IPS DF 4.7 (cell line): Measurements from ENCODE around the gene CECR2.

ENCODE experiments used
- DNase-seq: peaks from one replicate; pipeline ENCODE4 v3.0.0-alpha.2; 2013; ENCODE audit warnings: low spot score; ENCODE audit errors: extremely low read depth

The CECR2 gene

GRCh38 chr22:17569971-17570511 is 200.8 kb downstream of the CECR2 start:
- no peak for DNase-seq

- no peak for DNase-seq
Observed at GRCh38 chr22:17570851-17571631, 201.8 kb downstream of the CECR2 start.

GRCh38 chr22:17575151-17575550 is 205.9 kb downstream of the CECR2 start:
- DNase-seq: no peak

- DNase-seq: no peak
Observed at GRCh38 chr22:17575681-17576080, 206.4 kb downstream of the CECR2 start.

GRCh38 chr22:17576470-17576869 is 207.2 kb downstream of the CECR2 start:
- DNase-seq: no peak

- no peak for DNase-seq
Observed at GRCh38 chr22:17578136-17578754, 209.0 kb downstream of the CECR2 start.

GRCh38 chr22:17579535-17579981 is 210.3 kb downstream of the CECR2 start:
- no peak for DNase-seq

- DNase-seq: no peak
Observed at GRCh38 chr22:17580441-17581031, 211.3 kb downstream of the CECR2 start.

- no peak for DNase-seq
Observed at GRCh38 chr22:17581056-17581455, 211.8 kb downstream of the CECR2 start.

- no peak for DNase-seq
Observed at GRCh38 chr22:17581631-17582030, 212.4 kb downstream of the CECR2 start.

- no peak for DNase-seq
Observed at GRCh38 chr22:17583151-17583550, 213.9 kb downstream of the CECR2 start.

- no peak for DNase-seq
Observed at GRCh38 chr22:17586831-17587440, 217.7 kb downstream of the CECR2 start.

GRCh38 chr22:17587629-17588028 is 218.4 kb downstream of the CECR2 start:
- no peak for DNase-seq

GRCh38 chr22:17588606-17589005 is 219.3 kb downstream of the CECR2 start:
- no peak for DNase-seq

GRCh38 chr22:17589810-17590375 is 220.6 kb downstream of the CECR2 start:
- DNase-seq: no peak

- DNase-seq: no peak
Observed at GRCh38 chr22:17590586-17590985, 221.3 kb downstream of the CECR2 start.

- DNase-seq: no peak
Observed at GRCh38 chr22:17592201-17592600, 222.9 kb downstream of the CECR2 start.

GRCh38 chr22:17596226-17596625 is 227.0 kb downstream of the CECR2 start:
- no peak for DNase-seq

- DNase-seq: no peak
Observed at GRCh38 chr22:17597217-17597616, 228.0 kb downstream of the CECR2 start.

- no peak for DNase-seq
Observed at GRCh38 chr22:17598318-17598717, 229.1 kb downstream of the CECR2 start.

GRCh38 chr22:17601031-17601430 is 231.8 kb downstream of the CECR2 start:
- no peak for DNase-seq

- DNase-seq: no peak
Observed at GRCh38 chr22:17603668-17604067, 234.4 kb downstream of the CECR2 start.
